T-helper 2 cell treated with Interferon-gamma antibody and Interleukin-4, amounts not matched to agents 5 μg/mL and 100 μg/mL, for 36 hours (primary cell): ENCODE results near the gene FAM163A.

Experiments
- DNase-seq: peaks from one replicate; pipeline ENCODE4 v3.0.0; 2021; ENCODE audit warnings: low spot score
- H3K27ac Mint-ChIP-seq: one replicate; pipeline ENCODE4 v1.8.0; 2021; ENCODE audit warnings: mild to moderate bottlenecking, mixed read lengths
- H3K27me3 Mint-ChIP-seq: one replicate; pipeline ENCODE4 v1.8.0; 2021; ENCODE audit warnings: low read depth, mixed read lengths
- H3K36me3 Mint-ChIP-seq: one replicate; pipeline ENCODE4 v1.8.0; 2021; ENCODE audit warnings: low read depth, mixed read lengths
- H3K4me1 Mint-ChIP-seq: one replicate; pipeline ENCODE4 v1.8.0; 2021; ENCODE audit warnings: low read depth, mixed read lengths
- H3K4me3 Mint-ChIP-seq: one replicate; pipeline ENCODE4 v1.8.0; 2022; ENCODE audit warnings: mild to moderate bottlenecking, moderate library complexity, mixed read lengths
- H3K9me3 Mint-ChIP-seq: one replicate; pipeline ENCODE4 v1.8.0; 2021; ENCODE audit warnings: mixed read lengths

The FAM163A gene

GRCh38 chr1:179807691-179808485 is 64.8 kb downstream of the FAM163A start:
- Mint-ChIP-seq H3K27ac (no peak overlapping the region), H3K9me3 (no peaks in the 10 kb centered on the region), H3K4me3 (no peak overlapping the region), H3K4me1 (no peaks in the 10 kb centered on the region), H3K27me3 (peaks cover 6% of the 10 kb centered on the region), H3K36me3 (no peaks in the 10 kb centered on the region)
- DNase-seq = no peak

- Mint-ChIP-seq H3K27ac (no peak overlapping the region), H3K36me3 (no peaks in the 10 kb centered on the region), H3K9me3 (no peaks in the 10 kb centered on the region), H3K4me3 (no peak overlapping the region), H3K4me1 (no peaks in the 10 kb centered on the region), H3K27me3 (peaks cover 6% of the 10 kb centered on the region)
- DNase-seq = no peak
Measured at GRCh38 chr1:179808503-179808902, 65.4 kb downstream of the FAM163A start.

- H3K4me3 Mint-ChIP-seq = no peak overlapping the region
- H3K27me3 Mint-ChIP-seq = peaks cover 6% of the 10 kb centered on the region
- H3K36me3 Mint-ChIP-seq = no peaks in the 10 kb centered on the region
- no peak overlapping the region for H3K27ac Mint-ChIP-seq
- DNase-seq = peak; percentile 36
- H3K4me1 Mint-ChIP-seq = peaks cover 2% of the 10 kb centered on the region
- no peaks in the 10 kb centered on the region for H3K9me3 Mint-ChIP-seq
Measured at GRCh38 chr1:179809506-179810366, 66.6 kb downstream of the FAM163A start.

- H3K9me3 Mint-ChIP-seq = no peaks in the 10 kb centered on the region
- peaks cover 11% of the 10 kb centered on the region for H3K27me3 Mint-ChIP-seq
- H3K4me1 Mint-ChIP-seq = peaks cover 8% of the 10 kb centered on the region
- DNase-seq = no peak
- no peak overlapping the region for H3K27ac Mint-ChIP-seq
- no peak overlapping the region for H3K4me3 Mint-ChIP-seq
- no peaks in the 10 kb centered on the region for H3K36me3 Mint-ChIP-seq
Measured at GRCh38 chr1:179810367-179810715, 67.2 kb downstream of the FAM163A start.

GRCh38 chr1:179812501-179813292 is 69.6 kb downstream of the FAM163A start:
- Mint-ChIP-seq H3K27ac (no peak overlapping the region), H3K27me3 (peaks cover 19% of the 10 kb centered on the region), H3K9me3 (no peaks in the 10 kb centered on the region), H3K36me3 (no peaks in the 10 kb centered on the region), H3K4me3 (no peak overlapping the region), H3K4me1 (peaks cover 12% of the 10 kb centered on the region)
- no peak for DNase-seq

GRCh38 chr1:179813626-179814545 is 70.8 kb downstream of the FAM163A start:
- Mint-ChIP-seq H3K4me1 (peaks cover 12% of the 10 kb centered on the region), H3K27me3 (peaks cover 19% of the 10 kb centered on the region), H3K27ac (no peak overlapping the region), H3K9me3 (no peaks in the 10 kb centered on the region), H3K36me3 (no peaks in the 10 kb centered on the region), H3K4me3 (peak overlapping the region; percentile 94)
- DNase-seq = no peak

GRCh38 chr1:179814546-179814838 is 71.4 kb downstream of the FAM163A start:
- no peak for DNase-seq
- Mint-ChIP-seq H3K4me3 (peak overlapping the region; percentile 94), H3K9me3 (no peaks in the 10 kb centered on the region), H3K36me3 (no peaks in the 10 kb centered on the region), H3K4me1 (peaks cover 12% of the 10 kb centered on the region), H3K27me3 (peaks cover 19% of the 10 kb centered on the region), H3K27ac (no peak overlapping the region)

- no peak overlapping the region for H3K27ac Mint-ChIP-seq
- no peak for DNase-seq
- peak overlapping the region; percentile 94 for H3K4me3 Mint-ChIP-seq
- H3K27me3 Mint-ChIP-seq = peaks cover 19% of the 10 kb centered on the region
- H3K9me3 Mint-ChIP-seq = no peaks in the 10 kb centered on the region
- H3K4me1 Mint-ChIP-seq = peaks cover 12% of the 10 kb centered on the region
- H3K36me3 Mint-ChIP-seq = no peaks in the 10 kb centered on the region
Measured at GRCh38 chr1:179815641-179816040, 72.5 kb downstream of the FAM163A start.

GRCh38 chr1:179816196-179816960 is 73.3 kb downstream of the FAM163A start:
- no peak overlapping the region for H3K27ac Mint-ChIP-seq
- no peaks in the 10 kb centered on the region for H3K9me3 Mint-ChIP-seq
- no peaks in the 10 kb centered on the region for H3K36me3 Mint-ChIP-seq
- peaks cover 15% of the 10 kb centered on the region for H3K27me3 Mint-ChIP-seq
- no peak for DNase-seq
- H3K4me3 Mint-ChIP-seq = peak overlapping the region; percentile 94
- peaks cover 12% of the 10 kb centered on the region for H3K4me1 Mint-ChIP-seq

- Mint-ChIP-seq H3K4me3 (no peak overlapping the region), H3K36me3 (no peaks in the 10 kb centered on the region), H3K27me3 (peaks cover 15% of the 10 kb centered on the region)
Measured at GRCh38 chr1:179817056-179817455, 74.0 kb downstream of the FAM163A start.

GRCh38 chr1:179817789-179818188 is 74.7 kb downstream of the FAM163A start:
- H3K27me3 Mint-ChIP-seq = peaks cover 15% of the 10 kb centered on the region
- no peaks in the 10 kb centered on the region for H3K9me3 Mint-ChIP-seq
- H3K36me3 Mint-ChIP-seq = no peaks in the 10 kb centered on the region
- H3K4me3 Mint-ChIP-seq = no peak overlapping the region
- H3K4me1 Mint-ChIP-seq = peaks cover 12% of the 10 kb centered on the region
- no peak overlapping the region for H3K27ac Mint-ChIP-seq
- no peak for DNase-seq

More at GRCh38 chr1:179817056-179817455, 74.0 kb downstream of the FAM163A start:
- Mint-ChIP-seq H3K4me1 (peaks cover 12% of the 10 kb centered on the region), H3K27ac (no peak overlapping the region), H3K9me3 (no peaks in the 10 kb centered on the region)
- DNase-seq = no peak

- Mint-ChIP-seq H3K27ac (no peak overlapping the region), H3K9me3 (no peaks in the 10 kb centered on the region), H3K4me1 (peaks cover 12% of the 10 kb centered on the region), H3K27me3 (peaks cover 15% of the 10 kb centered on the region), H3K36me3 (no peaks in the 10 kb centered on the region), H3K4me3 (no peak overlapping the region)
- DNase-seq = no peak
Measured at GRCh38 chr1:179818260-179818659, 75.2 kb downstream of the FAM163A start.
